ENCODE data around the gene DOK7. TPM values are rescaled to one million over a fixed set of nuclear protein-coding genes. Genes with fewer than 3 reads are reported as not detected.

The DOK7 gene
- total and polyA plus RNA-seq, 7 experiments from 2014 or later = not detected

DNA sequence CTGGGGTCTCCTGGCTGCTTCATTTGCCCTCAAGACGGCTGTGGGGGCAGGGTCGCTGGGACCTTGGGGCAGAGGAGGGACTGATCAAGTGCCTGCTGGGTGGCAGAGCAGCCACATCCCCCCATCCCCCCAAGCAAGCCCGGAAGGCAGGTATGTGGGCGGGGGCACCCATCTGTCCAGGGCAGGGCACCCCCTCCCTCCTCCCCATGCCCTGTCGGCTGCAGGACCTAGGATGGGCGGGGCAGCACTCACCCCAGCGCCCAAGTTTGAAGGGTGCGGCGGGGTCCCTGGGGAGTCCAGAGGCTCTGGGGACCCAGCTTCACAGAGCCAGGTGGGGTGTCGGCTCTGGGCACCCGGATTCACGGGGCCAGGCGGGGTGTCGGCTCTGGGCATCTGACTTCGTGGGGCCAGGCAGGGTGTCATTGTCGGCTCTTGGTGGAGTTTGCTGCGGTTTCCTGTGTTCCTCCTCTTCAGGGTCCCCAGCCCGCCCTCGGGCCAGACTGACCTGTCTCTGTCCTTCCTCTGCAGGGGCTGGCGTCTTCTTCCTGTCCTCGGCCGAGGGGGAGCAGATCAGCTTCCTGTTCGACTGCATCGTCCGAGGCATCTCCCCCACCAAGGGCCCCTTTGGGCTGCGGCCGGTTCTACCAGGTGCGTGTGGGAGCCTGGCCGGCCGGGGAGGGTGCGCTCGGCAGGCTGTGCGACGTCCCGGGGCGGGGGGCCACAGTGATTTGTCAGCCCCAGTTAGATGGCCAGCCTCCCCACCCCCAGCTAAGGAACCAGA lies 22.1 kb downstream of the DOK7 start:
- no peak overlapping the region for H3K4me3 ChIP-seq (ENCODE audit: low read length)
- H3K27me3 ChIP-seq (ENCODE audit: control insufficient read depth in 2 of 2, insufficient read depth in 2 of 2, low read length in 2 of 2) = no peaks in the 10 kb centered on the region
- Mint-ChIP-seq H3K9me3 (peaks cover 0 to 2% (median 0%) of the 10 kb centered on the region in 11 donors), H3K27me3 (peaks cover 3 to 43% (median 18%) of the 10 kb centered on the region in 5 donors), H3K27ac (no peak overlapping the region), H3K4me1 (peaks cover 0 to 7% (median 0%) of the 10 kb centered on the region in 7 donors), H3K4me3 (peak overlapping the region in 2 of 10 donors; percentile 52 to 62), H3K36me3 (no peaks in the 10 kb centered on the region)
- no peaks in the 10 kb centered on the region for H3K36me3 ChIP-seq (ENCODE audit: control insufficient read depth in 2 of 3, insufficient read depth in 3 of 3, low read length in 3 of 3)
- ChIA-PET POLR2A (no interaction called here), CTCF (interaction anchor here (0.6 kb wide), 1 partner anchor 23 kb away, joined by 3 read pairs; no protein-coding TSS in a partner anchor)
- ATAC-seq = peak; percentile 12
- no peak overlapping the region for H3K27ac ChIP-seq (ENCODE audit: low read depth, low read length)
- no peaks in the 10 kb centered on the region for H3K4me1 ChIP-seq (ENCODE audit: control insufficient read depth in 2 of 2, insufficient read depth in 2 of 2, low read length in 2 of 2)
- intact Hi-C loops (cut with micrococcal nuclease) = no loop called here
- DNase-seq = no peak
- no peaks in the 10 kb centered on the region for H3K9me3 ChIP-seq (ENCODE audit: control insufficient read depth in 2 of 3, low read length in 3 of 3)

DNA sequence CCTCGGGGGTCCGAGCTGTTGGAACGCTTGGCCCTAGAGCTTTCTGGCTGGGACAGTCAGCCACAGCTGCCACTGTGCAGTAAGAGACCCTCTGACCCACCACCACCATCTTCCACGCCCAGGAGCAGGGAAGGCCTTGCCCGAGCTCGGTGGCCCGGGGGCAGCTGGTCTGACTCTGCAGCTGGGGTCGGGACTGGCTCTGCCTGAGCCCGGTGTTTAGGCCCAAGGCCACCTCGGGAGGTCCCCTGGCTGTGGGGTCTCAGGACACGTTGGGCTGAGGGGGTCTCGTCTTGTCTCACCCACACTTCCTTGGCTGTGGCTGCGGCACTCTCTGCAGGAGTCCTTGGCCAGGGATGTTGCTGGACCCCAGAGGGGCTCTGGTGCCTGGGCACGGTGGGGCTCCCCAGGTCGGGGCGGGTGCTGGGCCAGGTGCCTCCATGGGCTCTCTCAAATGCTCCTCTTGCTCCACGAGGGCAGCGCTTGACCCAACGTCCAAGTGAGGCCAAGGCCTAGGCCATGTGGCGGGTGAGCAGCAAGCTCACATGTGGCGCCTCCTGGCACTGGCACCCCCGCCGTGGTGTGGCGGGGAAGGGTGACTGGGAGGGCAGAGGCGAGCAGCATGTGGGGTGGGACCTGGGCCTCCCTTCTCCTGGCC lies 22.9 kb downstream of the DOK7 start:
- H3K27me3 Mint-ChIP-seq = peaks cover 11 to 44% (median 17%) of the 10 kb centered on the region in 5 donors
- DNase-seq (no peak), ATAC-seq (no peak)
- peaks cover 0 to under 1% (median 0%) of the 10 kb centered on the region in 11 donors for H3K9me3 Mint-ChIP-seq
- ChIA-PET CTCF (no interaction called here), POLR2A (no interaction called here)
- H3K27ac Mint-ChIP-seq = no peak overlapping the region
- H3K27ac ChIP-seq (ENCODE audit: low read depth, low read length) = no peak overlapping the region
- H3K4me1 ChIP-seq (ENCODE audit: control insufficient read depth in 2 of 2, insufficient read depth in 2 of 2, low read length in 2 of 2) = no peaks in the 10 kb centered on the region
- no peaks in the 10 kb centered on the region for H3K36me3 ChIP-seq (ENCODE audit: control insufficient read depth in 2 of 3, insufficient read depth in 3 of 3, low read length in 3 of 3)
- H3K27me3 ChIP-seq (ENCODE audit: control insufficient read depth in 2 of 2, insufficient read depth in 2 of 2, low read length in 2 of 2) = no peaks in the 10 kb centered on the region
- H3K36me3 Mint-ChIP-seq = no peaks in the 10 kb centered on the region
- H3K4me3 ChIP-seq (ENCODE audit: low read length) = no peak overlapping the region
- no peak overlapping the region for H3K4me3 Mint-ChIP-seq
- intact Hi-C loops (cut with micrococcal nuclease) = no loop called here
- H3K9me3 ChIP-seq (ENCODE audit: control insufficient read depth in 2 of 3, low read length in 3 of 3) = no peaks in the 10 kb centered on the region
- peaks cover 0 to 5% (median 0%) of the 10 kb centered on the region in 7 donors for H3K4me1 Mint-ChIP-seq

DNA sequence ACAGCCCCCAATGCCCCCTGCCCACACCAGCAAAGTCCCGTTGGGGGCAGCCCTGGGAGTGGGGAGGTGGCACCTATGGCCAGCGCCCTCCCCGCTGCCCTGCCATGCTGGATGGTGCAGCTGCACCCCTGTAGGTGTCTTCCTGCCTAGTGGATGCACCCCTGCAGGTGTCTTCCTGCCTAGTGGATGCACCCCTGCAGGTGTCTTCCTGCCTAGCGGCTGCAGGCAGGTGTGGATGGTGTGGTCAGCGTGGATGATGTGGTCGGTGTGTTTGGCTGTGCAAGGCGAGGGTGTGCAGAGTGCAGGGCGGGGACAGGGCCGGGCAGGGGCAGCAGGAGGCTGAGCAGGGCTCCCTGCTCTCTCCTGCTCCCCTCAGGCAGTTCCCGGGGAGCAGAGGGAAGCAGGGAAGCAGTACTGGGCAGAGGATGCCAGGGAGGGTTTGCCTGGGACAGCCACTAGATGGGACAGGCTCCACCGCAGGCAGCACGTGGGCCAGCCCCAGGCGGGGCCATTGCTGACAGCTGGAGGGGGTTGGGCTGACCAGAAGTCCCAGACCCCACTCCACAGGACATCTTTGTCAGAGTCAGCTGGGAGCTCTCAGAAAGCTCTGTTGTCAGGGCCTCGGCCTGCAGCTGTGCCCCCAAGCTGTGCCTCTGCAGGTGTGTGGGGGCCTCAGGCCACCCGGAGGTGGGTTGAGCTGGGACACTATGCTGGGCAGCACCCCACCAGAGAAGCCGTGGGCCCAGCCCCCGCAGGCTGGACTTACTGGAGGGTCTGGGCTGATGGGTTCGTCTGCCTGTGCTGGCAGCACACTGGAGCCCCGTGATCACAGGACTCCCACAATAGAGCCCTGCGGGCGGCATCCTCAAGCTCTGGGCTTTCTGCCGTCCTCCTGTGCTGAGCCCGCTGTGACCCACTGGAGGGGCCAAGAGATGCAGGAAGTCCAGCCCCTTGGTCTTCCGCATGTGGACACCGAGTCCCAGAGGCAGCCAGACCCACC lies 23.7 kb downstream of the DOK7 start:
- Mint-ChIP-seq H3K36me3 (no peaks in the 10 kb centered on the region), H3K27ac (peak overlapping the region in 1 of 9 donors; percentile 79), H3K4me3 (no peak overlapping the region), H3K9me3 (no peaks in the 10 kb centered on the region), H3K4me1 (peaks cover 0 to 7% (median 0%) of the 10 kb centered on the region in 7 donors), H3K27me3 (peaks cover 14 to 42% (median 18%) of the 10 kb centered on the region in 5 donors)
- ATAC-seq = no peak
- H3K4me3 ChIP-seq (ENCODE audit: low read length) = no peak overlapping the region
- CTCF ChIA-PET = interaction anchor here (0.6 kb wide), 1 partner anchor 204 kb away, joined by 3 read pairs; no protein-coding TSS in a partner anchor
- no peak for DNase-seq
- no peaks in the 10 kb centered on the region for H3K9me3 ChIP-seq (ENCODE audit: control insufficient read depth in 2 of 3, low read length in 3 of 3)
- H3K27me3 ChIP-seq (ENCODE audit: control insufficient read depth in 2 of 2, insufficient read depth in 2 of 2, low read length in 2 of 2) = no peaks in the 10 kb centered on the region
- intact Hi-C loops (cut with micrococcal nuclease) = no loop called here
- H3K36me3 ChIP-seq (ENCODE audit: control insufficient read depth in 2 of 3, insufficient read depth in 3 of 3, low read length in 3 of 3) = no peaks in the 10 kb centered on the region
- POLR2A ChIA-PET = no interaction called here
- no peaks in the 10 kb centered on the region for H3K4me1 ChIP-seq (ENCODE audit: control insufficient read depth in 2 of 2, insufficient read depth in 2 of 2, low read length in 2 of 2)
- no peak overlapping the region for H3K27ac ChIP-seq (ENCODE audit: low read depth, low read length)

DNA sequence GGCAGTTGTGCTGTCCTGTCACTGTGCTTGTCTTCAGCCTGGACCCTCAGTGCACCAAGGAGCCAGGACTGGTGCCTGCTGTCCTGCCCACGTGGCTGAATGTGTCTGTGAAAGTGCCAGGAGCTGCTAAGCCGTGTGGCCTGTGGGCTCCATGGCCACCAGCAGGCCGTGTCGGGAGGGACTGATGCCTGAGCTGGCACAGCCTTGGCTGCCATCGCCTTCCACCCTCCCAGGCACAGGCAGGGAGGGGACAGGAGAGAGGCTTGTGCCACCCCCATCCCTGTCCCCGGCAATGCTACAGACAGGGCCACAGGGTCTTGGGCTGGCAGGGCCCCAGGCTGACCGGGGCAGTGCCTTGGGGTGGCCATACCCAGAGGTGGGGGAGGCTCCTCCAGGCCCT lies 24.8 kb downstream of the DOK7 start:
- Histone ChIP-seq H3K9me3 (ENCODE audit: control insufficient read depth in 2 of 3, low read length in 3 of 3) (no peaks in the 10 kb centered on the region), H3K36me3 (ENCODE audit: control insufficient read depth in 2 of 3, insufficient read depth in 3 of 3, low read length in 3 of 3) (no peaks in the 10 kb centered on the region), H3K27ac (ENCODE audit: low read depth, low read length) (no peak overlapping the region), H3K27me3 (ENCODE audit: control insufficient read depth in 2 of 2, insufficient read depth in 2 of 2, low read length in 2 of 2) (no peaks in the 10 kb centered on the region), H3K4me3 (ENCODE audit: low read length) (no peak overlapping the region), H3K4me1 (ENCODE audit: control insufficient read depth in 2 of 2, insufficient read depth in 2 of 2, low read length in 2 of 2) (no peaks in the 10 kb centered on the region)
- Mint-ChIP-seq H3K27ac (no peak overlapping the region), H3K4me1 (peaks cover 0 to 7% (median 0%) of the 10 kb centered on the region in 7 donors), H3K36me3 (no peaks in the 10 kb centered on the region), H3K9me3 (no peaks in the 10 kb centered on the region), H3K27me3 (peaks cover 16 to 33% (median 19%) of the 10 kb centered on the region in 5 donors), H3K4me3 (no peak overlapping the region)
- ChIA-PET CTCF (no interaction called here), POLR2A (no interaction called here)
- no peak for DNase-seq
- ATAC-seq = no peak
- intact Hi-C loops (cut with micrococcal nuclease) = no loop called here

DNA sequence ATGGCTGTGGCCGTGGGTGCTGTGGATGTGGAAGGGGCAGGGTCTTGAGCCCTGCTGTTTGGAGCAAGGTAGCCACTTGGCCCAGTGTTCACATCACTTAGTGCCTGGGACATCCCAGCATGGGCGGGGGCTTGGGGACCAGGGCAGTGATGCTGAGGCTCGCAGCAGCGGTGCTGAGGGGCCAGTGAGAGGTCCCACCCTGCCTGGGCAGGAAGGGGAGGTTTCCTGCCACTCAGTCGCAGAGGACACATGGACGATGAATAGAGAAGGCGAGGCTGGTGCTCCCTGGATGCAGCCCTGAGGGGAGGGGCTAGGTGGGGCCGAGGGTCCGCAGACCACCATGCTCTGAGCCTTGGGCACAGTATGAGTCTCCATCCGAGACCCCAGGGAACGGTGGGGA lies 25.7 kb downstream of the DOK7 start:
- CTCF ChIA-PET = no interaction called here
- H3K27ac ChIP-seq (ENCODE audit: low read depth, low read length) = no peak overlapping the region
- peaks cover 0 to 7% (median 0%) of the 10 kb centered on the region in 7 donors for H3K4me1 Mint-ChIP-seq
- intact Hi-C loops (cut with micrococcal nuclease) = no loop called here
- peaks cover 16 to 30% (median 19%) of the 10 kb centered on the region in 5 donors for H3K27me3 Mint-ChIP-seq
- H3K4me3 Mint-ChIP-seq = no peak overlapping the region
- no peak overlapping the region for H3K27ac Mint-ChIP-seq
- no peaks in the 10 kb centered on the region for H3K36me3 ChIP-seq (ENCODE audit: control insufficient read depth in 2 of 3, insufficient read depth in 3 of 3, low read length in 3 of 3)
- no peaks in the 10 kb centered on the region for H3K9me3 ChIP-seq (ENCODE audit: control insufficient read depth in 2 of 3, low read length in 3 of 3)
- no peaks in the 10 kb centered on the region for H3K36me3 Mint-ChIP-seq
- H3K27me3 ChIP-seq (ENCODE audit: control insufficient read depth in 2 of 2, insufficient read depth in 2 of 2, low read length in 2 of 2) = no peaks in the 10 kb centered on the region
- DNase-seq = no peak
- H3K4me3 ChIP-seq (ENCODE audit: low read length) = no peak overlapping the region
- H3K4me1 ChIP-seq (ENCODE audit: control insufficient read depth in 2 of 2, insufficient read depth in 2 of 2, low read length in 2 of 2) = no peaks in the 10 kb centered on the region
- ATAC-seq = no peak
- H3K9me3 Mint-ChIP-seq = no peaks in the 10 kb centered on the region
- POLR2A ChIA-PET = no interaction called here

DNA sequence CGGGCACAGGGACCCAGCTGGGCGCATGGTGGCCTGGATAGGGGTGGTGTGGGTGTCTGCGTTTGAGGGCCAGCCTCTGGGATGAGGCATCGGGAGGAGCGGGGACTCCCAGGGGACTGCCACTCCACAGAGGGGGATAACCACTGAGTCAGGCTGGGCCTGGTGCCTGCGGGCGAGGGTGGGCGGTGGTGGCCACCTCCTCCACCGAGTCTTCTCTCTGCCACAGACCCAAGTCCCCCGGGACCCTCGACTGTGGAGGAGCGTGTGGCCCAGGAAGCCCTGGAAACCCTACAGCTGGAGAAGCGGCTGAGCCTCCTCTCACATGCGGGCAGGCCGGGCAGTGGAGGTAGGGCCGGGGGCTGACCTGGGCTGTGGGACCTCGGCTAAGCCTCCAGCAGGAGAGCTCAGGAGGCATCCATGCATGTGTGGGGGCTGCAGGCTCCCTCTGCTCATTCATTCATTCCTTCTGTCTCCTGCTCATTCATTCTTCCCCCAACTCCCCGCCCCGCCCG lies 26.4 kb downstream of the DOK7 start:
- H3K4me1 Mint-ChIP-seq = peaks cover 0 to 7% (median 0%) of the 10 kb centered on the region in 7 donors
- Histone ChIP-seq H3K9me3 (ENCODE audit: control insufficient read depth in 2 of 3, low read length in 3 of 3) (no peaks in the 10 kb centered on the region), H3K4me1 (ENCODE audit: control insufficient read depth in 2 of 2, insufficient read depth in 2 of 2, low read length in 2 of 2) (no peaks in the 10 kb centered on the region), H3K27me3 (ENCODE audit: control insufficient read depth in 2 of 2, insufficient read depth in 2 of 2, low read length in 2 of 2) (no peaks in the 10 kb centered on the region), H3K36me3 (ENCODE audit: control insufficient read depth in 2 of 3, insufficient read depth in 3 of 3, low read length in 3 of 3) (no peaks in the 10 kb centered on the region), H3K27ac (ENCODE audit: low read depth, low read length) (no peak overlapping the region), H3K4me3 (ENCODE audit: low read length) (no peak overlapping the region)
- no peaks in the 10 kb centered on the region for H3K9me3 Mint-ChIP-seq
- ATAC-seq = no peak
- H3K36me3 Mint-ChIP-seq = no peaks in the 10 kb centered on the region
- intact Hi-C loops (cut with micrococcal nuclease) = no loop called here
- DNase-seq = no peak
- CTCF ChIA-PET = no interaction called here
- POLR2A ChIA-PET = no interaction called here
- H3K27ac Mint-ChIP-seq = no peak overlapping the region
- no peak overlapping the region for H3K4me3 Mint-ChIP-seq
- H3K27me3 Mint-ChIP-seq = peaks cover 16 to 27% (median 19%) of the 10 kb centered on the region in 5 donors
